GM20431 (cell line): Measurements from ENCODE around the gene MTUS2.
"Not testable (repeated sequence)": the region's sequence is repeated elsewhere in the genome, so short reads cannot be mapped to it uniquely, and the experiment has no call there.

Experiments used
- in situ Hi-C: fragments of 300-500 bp; cut with MseI, MboI; formaldehyde crosslinking; loops from one replicate; pipeline ENCODE4 v1.15.0; 2020; ENCODE audit warnings: low sequenced_read_pairs; ENCODE audit not compliant: unreplicated experiment

MTUS2 gene

GRCh38 chr13:28954419-28954725, 134.2 kb downstream of the MTUS2 start:
- in situ Hi-C loops = no loop called here

GRCh38 chr13:28954810-28955209, 134.7 kb downstream of the MTUS2 start:
- in situ Hi-C loops = no loop called here

GRCh38 chr13:28955264-28955966, 135.3 kb downstream of the MTUS2 start:
- in situ Hi-C loops = no loop called here

- in situ Hi-C loops = no loop called here
Observed at GRCh38 chr13:28958018-28958417, 137.9 kb downstream of the MTUS2 start.

GRCh38 chr13:28958441-28958840, 138.3 kb downstream of the MTUS2 start:
- in situ Hi-C loops = no loop called here

- in situ Hi-C loops = no loop called here
Observed at GRCh38 chr13:28964052-28964451, 143.9 kb downstream of the MTUS2 start.

- in situ Hi-C loops = no loop called here
Observed at GRCh38 chr13:28964803-28965202, 144.7 kb downstream of the MTUS2 start.

GRCh38 chr13:28967029-28967915, 147.1 kb downstream of the MTUS2 start:
- in situ Hi-C loops = no loop called here

- in situ Hi-C loops = no loop called here
Observed at GRCh38 chr13:28976195-28976594, 156.1 kb downstream of the MTUS2 start.

- in situ Hi-C loops = no loop called here
Observed at GRCh38 chr13:28976636-28977035, 156.5 kb downstream of the MTUS2 start.

GRCh38 chr13:28978574-28978973, 158.4 kb downstream of the MTUS2 start:
- in situ Hi-C loops = no loop called here

- in situ Hi-C loops = no loop called here
Observed at GRCh38 chr13:28981530-28981929, 161.4 kb downstream of the MTUS2 start.

- in situ Hi-C loops = no loop called here
Observed at GRCh38 chr13:28983641-28984040, 163.5 kb downstream of the MTUS2 start.

GRCh38 chr13:28984326-28984725, 164.2 kb downstream of the MTUS2 start:
- in situ Hi-C loops = no loop called here

- in situ Hi-C loops = no loop called here
Observed at GRCh38 chr13:28984825-28985224, 164.7 kb downstream of the MTUS2 start.

- in situ Hi-C loops = not testable (repeated sequence)
Observed at GRCh38 chr13:28990378-28990777, 170.2 kb downstream of the MTUS2 start.

- in situ Hi-C loops = no loop called here
Observed at GRCh38 chr13:28991764-28992163, 171.6 kb downstream of the MTUS2 start.

GRCh38 chr13:29000826-29001225, 180.7 kb downstream of the MTUS2 start:
- in situ Hi-C loops = no loop called here

- in situ Hi-C loops = no loop called here
Observed at GRCh38 chr13:29005035-29005762, 185.1 kb downstream of the MTUS2 start.

GRCh38 chr13:29005763-29006120, 185.6 kb downstream of the MTUS2 start:
- in situ Hi-C loops = no loop called here

GRCh38 chr13:29006359-29006850, 186.3 kb downstream of the MTUS2 start:
- in situ Hi-C loops = no loop called here
